NCI-H1092 (cell line): ENCODE data around the gene PPARA.
"Not testable (repeated sequence)": the region's sequence is repeated elsewhere in the genome, so short reads cannot be mapped to it uniquely, and the experiment has no call there.

Experiments used
- DNase-seq: peaks from one replicate; lab custom pipeline; 2025; lab: John Stamatoyannopoulos, UW

The PPARA gene

DNA sequence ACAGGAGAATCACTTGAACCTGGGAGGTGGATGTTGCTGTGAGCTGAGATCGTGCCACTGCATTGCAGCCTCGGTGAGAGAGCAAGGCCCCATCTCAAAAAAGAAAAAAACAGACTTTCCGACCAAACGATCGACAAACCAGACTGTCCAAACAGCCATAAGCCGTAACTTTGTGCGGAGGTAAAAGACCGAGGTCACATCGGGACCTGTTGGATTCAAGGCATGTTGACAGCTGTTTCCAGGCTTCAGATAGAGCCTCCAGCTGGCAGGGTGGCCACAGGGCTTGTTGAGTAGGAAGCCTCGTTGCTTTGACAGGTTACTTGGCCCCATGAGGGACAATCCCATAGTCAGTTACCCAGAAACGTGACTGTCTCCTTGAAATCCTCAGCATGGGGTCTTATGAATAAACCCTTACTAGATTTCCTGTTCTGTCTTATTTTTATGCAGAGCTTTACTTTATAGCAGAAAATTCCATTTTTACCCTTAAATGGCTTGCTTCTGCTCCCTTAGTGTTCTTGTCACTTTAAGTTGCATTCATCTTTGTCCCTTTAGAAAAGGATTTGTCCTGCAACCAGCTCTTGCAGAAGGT is 22.3 kb downstream of the PPARA start:
- no peak for DNase-seq

- DNase-seq, result no peak
Observed at GRCh38 chr22:46173152-46173551, 22.8 kb downstream of the PPARA start.

DNA sequence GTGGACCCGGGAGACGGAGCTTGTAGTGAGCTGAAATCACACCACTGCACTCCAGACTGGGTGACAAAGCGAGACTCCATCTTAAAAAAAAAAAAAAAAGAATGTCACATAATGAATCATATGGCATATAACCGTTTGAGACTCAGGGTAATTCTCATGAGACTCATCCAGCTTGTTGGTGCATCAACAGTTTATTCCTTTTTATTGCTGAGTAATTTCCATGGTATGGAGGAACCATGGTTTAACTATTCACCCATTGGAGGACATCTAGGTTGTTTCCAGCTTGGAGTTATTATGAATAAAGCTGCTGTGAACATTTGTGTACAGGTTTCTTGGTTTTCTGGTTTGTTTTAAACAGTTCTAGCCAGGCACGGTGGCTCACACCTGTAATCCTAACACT is 25.3 kb downstream of the PPARA start:
- DNase-seq, result no peak

- no peak for DNase-seq
Observed at GRCh38 chr22:46176508-46177003, 26.2 kb downstream of the PPARA start.

DNA sequence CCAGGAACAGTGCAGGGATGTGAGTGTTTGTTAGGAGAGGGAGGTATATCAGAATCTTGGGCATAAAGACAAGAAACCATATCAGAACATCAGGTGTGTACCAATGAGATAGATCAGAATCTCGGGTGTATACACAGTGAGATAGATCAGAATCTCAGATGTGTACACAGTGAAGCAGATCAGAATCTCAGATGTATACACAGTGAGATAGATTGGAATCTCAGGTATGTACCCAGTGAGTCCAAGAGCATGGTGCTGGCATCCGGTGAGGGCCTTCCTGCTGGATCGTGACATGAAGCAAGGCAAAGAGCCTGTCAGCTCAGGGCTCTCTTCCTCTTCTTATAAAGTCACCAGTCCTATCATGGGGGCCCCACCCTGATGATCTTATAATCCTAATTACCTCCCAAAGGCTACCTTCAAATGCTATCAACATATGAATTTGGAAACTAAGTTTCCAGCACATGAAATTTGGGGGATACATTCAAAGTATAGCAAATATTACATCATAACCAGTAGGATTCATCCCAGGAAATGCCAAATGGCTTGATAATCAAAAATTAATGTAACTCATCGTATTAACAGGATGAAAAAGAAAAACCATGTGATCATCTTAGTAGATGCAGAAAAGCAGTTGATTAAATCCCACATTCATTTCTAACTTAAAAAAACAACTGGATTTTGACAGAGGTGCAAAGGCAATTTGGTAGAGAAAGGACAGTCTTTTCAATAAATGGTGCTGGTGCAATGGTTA is 28.6 kb downstream of the PPARA start:
- no peak for DNase-seq

GRCh38 chr22:46179748-46180147 is 29.4 kb downstream of the PPARA start:
- no peak for DNase-seq

- DNase-seq, result no peak
Observed at GRCh38 chr22:46180370-46181137, 30.2 kb downstream of the PPARA start.

DNA sequence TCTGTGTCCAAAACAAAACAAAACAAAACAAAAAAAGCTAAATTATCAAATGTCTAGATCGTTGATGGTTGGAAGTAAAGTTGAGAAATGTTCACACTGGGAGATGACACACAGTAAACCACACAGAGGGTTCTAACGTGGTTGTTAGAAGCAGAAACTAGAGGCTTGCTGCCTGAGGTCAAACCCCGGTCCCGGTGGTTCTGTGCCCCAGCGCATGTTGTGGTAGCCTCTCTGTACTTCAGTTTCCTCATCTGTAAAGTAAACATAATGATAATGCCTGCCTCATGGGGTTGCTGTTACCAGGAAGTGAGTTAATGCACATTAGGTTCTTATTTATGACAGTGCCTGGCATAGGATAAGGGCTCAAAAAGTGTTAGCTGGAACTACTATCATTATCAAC is 33.4 kb downstream of the PPARA start:
- DNase-seq, result no peak

GRCh38 chr22:46185283-46185682 is 35.0 kb downstream of the PPARA start:
- no peak for DNase-seq

- DNase-seq, result no peak
Observed at GRCh38 chr22:46187862-46188261, 37.5 kb downstream of the PPARA start.

GRCh38 chr22:46192210-46192993 is 42.1 kb downstream of the PPARA start:
- DNase-seq, result no peak

DNA sequence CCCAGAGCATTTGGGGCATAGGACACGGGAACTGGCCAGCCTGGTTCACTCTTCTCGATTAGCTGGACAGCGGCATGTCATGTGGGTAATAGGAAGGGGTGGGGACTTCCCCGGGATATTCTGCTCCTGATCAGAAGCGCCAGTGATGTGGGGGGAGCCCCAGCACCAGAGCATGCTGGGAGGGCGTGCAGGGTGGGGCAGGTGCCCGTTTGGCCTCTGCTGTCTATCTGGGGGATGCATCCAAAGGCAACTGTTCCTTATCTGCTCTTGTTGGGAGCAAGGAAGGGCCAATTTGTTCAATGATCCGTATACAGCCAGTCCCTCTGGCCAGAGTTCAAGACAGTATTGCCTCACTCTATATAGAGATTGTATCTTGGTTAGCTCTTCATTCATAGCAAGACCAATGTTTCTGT is 43.6 kb downstream of the PPARA start:
- no peak for DNase-seq

- no peak for DNase-seq
Observed at GRCh38 chr22:46195487-46196165, 45.3 kb downstream of the PPARA start.

- DNase-seq, result no peak
Observed at GRCh38 chr22:46196278-46196677, 46.0 kb downstream of the PPARA start.

DNA sequence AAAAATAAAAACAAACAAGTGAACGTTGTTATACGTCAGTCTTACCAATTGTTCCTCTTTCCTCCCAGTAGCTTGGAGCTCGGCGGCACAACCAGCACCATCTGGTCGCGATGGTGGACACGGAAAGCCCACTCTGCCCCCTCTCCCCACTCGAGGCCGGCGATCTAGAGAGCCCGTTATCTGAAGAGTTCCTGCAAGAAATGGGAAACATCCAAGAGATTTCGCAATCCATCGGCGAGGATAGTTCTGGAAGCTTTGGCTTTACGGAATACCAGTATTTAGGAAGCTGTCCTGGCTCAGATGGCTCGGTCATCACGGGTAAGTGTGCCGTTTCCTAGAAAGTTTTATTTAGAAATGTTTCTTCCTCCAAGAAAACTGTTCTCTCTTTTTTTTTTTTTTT is 47.9 kb downstream of the PPARA start:
- no peak for DNase-seq

GRCh38 chr22:46198806-46199205 is 48.5 kb downstream of the PPARA start:
- not testable (repeated sequence) for DNase-seq

- DNase-seq, result no peak
Observed at GRCh38 chr22:46201059-46201757, 50.9 kb downstream of the PPARA start.

GRCh38 chr22:46202897-46203600 is 52.7 kb downstream of the PPARA start:
- DNase-seq, result no peak

DNA sequence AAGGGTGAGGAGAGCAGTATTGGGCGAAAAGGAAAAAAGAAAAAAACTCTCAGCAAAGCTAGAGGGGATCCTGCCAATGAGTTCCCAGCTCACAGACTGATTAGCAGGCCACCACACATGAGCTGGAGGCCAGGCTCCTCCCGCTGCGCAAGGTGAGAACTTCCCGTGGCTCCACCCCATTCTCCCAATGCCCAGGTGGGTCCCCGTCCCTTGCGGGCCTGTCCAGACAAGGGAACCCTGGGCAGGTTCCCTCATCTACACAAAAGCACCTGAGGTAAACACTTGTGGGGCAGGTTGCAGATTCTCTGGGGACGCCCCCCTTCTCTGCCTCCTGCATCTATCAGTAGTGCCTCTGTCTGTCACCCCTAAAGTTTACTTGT is 53.3 kb downstream of the PPARA start:
- no peak for DNase-seq

GRCh38 chr22:46209262-46209661 is 58.9 kb downstream of the PPARA start:
- DNase-seq, result no peak
